IMR-90 (cell line): ENCODE data around the gene CRTAP.

Source experiments
- BHLHE40 ChIP-seq: fragments of 150-350 bp; IDR thresholded peaks from 2 replicates; pipeline ENCODE4 v1.6.1; 2016; ENCODE audit warnings: mild to moderate bottlenecking, low read depth, low read length
- FOS ChIP-seq: fragments of 150-350 bp; IDR thresholded peaks from 2 replicates; pipeline ENCODE4 v1.6.1; 2016; ENCODE audit warnings: low read depth, low read length
- MAFK ChIP-seq: IDR thresholded peaks from 2 replicates; pipeline ENCODE4 v1.6.1; 2012; ENCODE audit warnings: low read depth, low read length, improper control_type of control experiment
- MXI1 ChIP-seq: IDR thresholded peaks from 2 replicates; pipeline ENCODE4 v1.6.1; 2012; ENCODE audit warnings: low read depth, mild to moderate bottlenecking, low read length, moderate library complexity, borderline replicate concordance
- POLR2A ChIP-seq: IDR thresholded peaks from 2 replicates; pipeline ENCODE4 v1.6.1; 2012; ENCODE audit warnings: mild to moderate bottlenecking, low read depth, low read length
- RAD21 ChIP-seq: IDR thresholded peaks from 2 replicates; pipeline ENCODE4 v1.6.1; 2012; ENCODE audit warnings: low read length, improper control_type of control experiment
- RCOR1 ChIP-seq: IDR thresholded peaks from 2 replicates; pipeline ENCODE4 v1.6.1; 2012; ENCODE audit warnings: mild to moderate bottlenecking, low read length, improper control_type of control experiment; ENCODE audit not compliant: insufficient replicate concordance
- RFX5 ChIP-seq: IDR thresholded peaks from 2 replicates; pipeline ENCODE4 v1.8.0; 2012; ENCODE audit warnings: low read depth, mild to moderate bottlenecking, low read length, moderate library complexity
- SMC3 ChIP-seq: fragments of 150-350 bp; IDR thresholded peaks from 2 replicates; pipeline ENCODE4 v1.6.1; 2016; ENCODE audit warnings: low read depth, mild to moderate bottlenecking, antibody characterized with exemption, low read length, moderate library complexity
- TF ChIP-seq, protein P1 (sequence below): conservative IDR thresholded peaks from 2 replicates; pipeline ENCODE4 v1.5.1; 2012; ENCODE audit warnings: mild to moderate bottlenecking, low read depth, low read length, improper control_type of control experiment
- TF ChIP-seq, protein P2 (sequence below): fragments of 150-350 bp; IDR thresholded peaks from 2 replicates; pipeline ENCODE4 v1.6.1; 2017; ENCODE audit warnings: mild to moderate bottlenecking, antibody characterized with exemption, low read length, low read depth
- TF ChIP-seq, protein P3 (sequence below): fragments of 150-350 bp; IDR thresholded peaks from 2 replicates; pipeline ENCODE4 v1.6.1; 2016; ENCODE audit warnings: low read depth, mild to moderate bottlenecking, low read length, moderate library complexity, borderline replicate concordance

DNA sequence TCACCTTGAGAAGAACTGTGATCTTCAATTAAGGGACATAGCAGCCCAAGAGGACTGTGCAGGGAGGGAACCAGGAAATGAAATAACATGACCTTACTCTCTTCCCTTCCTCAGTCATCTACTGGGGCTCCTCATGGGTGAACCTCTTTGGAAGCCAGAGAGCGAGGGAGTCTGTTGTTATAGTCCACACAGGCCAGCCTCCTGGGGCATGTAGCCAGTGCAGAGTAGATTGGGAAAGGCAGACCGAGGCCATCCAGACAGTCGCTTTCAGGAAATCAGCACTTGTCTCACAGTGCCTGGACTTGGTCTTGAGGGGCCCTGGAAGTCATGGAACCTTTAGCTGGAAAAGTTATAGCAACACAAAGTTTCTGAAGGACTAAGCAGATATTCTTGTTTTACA is 6.1 kb downstream of the CRTAP start:
- TF ChIP-seq, protein P1, sequence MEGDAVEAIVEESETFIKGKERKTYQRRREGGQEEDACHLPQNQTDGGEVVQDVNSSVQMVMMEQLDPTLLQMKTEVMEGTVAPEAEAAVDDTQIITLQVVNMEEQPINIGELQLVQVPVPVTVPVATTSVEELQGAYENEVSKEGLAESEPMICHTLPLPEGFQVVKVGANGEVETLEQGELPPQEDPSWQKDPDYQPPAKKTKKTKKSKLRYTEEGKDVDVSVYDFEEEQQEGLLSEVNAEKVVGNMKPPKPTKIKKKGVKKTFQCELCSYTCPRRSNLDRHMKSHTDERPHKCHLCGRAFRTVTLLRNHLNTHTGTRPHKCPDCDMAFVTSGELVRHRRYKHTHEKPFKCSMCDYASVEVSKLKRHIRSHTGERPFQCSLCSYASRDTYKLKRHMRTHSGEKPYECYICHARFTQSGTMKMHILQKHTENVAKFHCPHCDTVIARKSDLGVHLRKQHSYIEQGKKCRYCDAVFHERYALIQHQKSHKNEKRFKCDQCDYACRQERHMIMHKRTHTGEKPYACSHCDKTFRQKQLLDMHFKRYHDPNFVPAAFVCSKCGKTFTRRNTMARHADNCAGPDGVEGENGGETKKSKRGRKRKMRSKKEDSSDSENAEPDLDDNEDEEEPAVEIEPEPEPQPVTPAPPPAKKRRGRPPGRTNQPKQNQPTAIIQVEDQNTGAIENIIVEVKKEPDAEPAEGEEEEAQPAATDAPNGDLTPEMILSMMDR = no peak
- TF ChIP-seq RAD21 (no peak), RFX5 (no peak), POLR2A (no peak), FOS (no peak), MAFK (no peak), SMC3 (no peak), MXI1 (no peak), RCOR1 (no peak), BHLHE40 (no peak)
- TF ChIP-seq, protein P2, sequence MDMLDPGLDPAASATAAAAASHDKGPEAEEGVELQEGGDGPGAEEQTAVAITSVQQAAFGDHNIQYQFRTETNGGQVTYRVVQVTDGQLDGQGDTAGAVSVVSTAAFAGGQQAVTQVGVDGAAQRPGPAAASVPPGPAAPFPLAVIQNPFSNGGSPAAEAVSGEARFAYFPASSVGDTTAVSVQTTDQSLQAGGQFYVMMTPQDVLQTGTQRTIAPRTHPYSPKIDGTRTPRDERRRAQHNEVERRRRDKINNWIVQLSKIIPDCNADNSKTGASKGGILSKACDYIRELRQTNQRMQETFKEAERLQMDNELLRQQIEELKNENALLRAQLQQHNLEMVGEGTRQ = no peak
- TF ChIP-seq, protein P3, sequence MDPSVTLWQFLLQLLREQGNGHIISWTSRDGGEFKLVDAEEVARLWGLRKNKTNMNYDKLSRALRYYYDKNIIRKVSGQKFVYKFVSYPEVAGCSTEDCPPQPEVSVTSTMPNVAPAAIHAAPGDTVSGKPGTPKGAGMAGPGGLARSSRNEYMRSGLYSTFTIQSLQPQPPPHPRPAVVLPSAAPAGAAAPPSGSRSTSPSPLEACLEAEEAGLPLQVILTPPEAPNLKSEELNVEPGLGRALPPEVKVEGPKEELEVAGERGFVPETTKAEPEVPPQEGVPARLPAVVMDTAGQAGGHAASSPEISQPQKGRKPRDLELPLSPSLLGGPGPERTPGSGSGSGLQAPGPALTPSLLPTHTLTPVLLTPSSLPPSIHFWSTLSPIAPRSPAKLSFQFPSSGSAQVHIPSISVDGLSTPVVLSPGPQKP = no peak
